T1000 (cell line): ENCODE results near the gene RPRD1B.
"Not testable (repeated sequence)": the region's sequence is repeated elsewhere in the genome, so short reads cannot be mapped to it uniquely, and the experiment has no call there.

ENCODE experiments used
- DNase-seq: peaks from one replicate; lab custom pipeline; 2025; ENCODE audit warnings: mixed read lengths; lab: John Stamatoyannopoulos, UW

The RPRD1B gene

DNA sequence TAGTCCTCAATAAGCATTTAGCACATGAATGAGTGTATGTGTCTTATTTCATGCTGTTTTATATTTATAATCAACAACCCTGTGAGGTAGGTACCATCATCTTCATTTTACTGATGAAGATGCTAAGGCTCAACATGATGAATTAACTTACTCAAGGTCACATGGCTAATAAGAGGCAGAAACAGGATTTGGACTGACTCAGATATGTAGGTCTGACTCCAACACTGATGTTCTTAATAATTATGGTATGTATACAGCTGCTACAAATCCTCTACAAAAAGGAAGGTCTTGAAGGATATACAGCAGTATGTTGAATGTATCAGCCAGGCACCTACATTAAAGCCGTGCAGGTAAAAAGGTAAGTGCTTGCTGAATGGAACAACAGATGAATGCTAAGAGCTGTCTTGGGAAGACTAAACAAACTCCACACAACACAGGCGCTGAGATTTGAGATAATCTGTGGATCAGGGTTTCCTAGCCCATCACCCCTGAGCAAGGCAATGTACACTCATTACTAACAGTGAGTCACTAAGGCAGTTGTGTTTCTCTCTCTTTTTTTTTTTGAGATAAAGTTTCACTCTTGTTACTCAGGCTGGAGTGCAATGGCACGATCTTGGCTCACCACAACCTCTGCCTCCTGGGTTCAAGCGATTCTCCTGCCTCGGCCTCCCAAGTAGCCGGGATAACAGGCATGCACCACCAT is 32.2 kb upstream of the RPRD1B start:
- no peak for DNase-seq

DNA sequence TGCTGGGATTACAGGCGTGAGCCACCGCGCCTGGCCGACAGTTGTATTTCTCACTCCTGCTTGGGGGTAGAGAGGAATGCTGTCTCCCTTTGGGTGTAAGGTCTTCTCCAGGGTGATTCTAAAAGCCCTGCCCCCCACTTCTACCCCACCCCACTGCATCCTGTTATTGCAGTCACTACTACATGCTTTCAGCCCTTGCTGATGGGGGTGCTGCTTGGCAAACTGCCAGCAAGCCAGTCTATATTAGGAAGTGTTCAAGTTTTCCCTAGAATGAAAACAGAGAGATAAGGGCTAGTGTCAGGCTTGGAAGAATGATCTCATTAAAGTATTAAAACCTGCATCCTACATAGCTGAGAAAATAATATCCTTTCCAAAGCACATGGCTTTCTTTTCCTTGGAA is 31.6 kb upstream of the RPRD1B start:
- no peak for DNase-seq

DNA sequence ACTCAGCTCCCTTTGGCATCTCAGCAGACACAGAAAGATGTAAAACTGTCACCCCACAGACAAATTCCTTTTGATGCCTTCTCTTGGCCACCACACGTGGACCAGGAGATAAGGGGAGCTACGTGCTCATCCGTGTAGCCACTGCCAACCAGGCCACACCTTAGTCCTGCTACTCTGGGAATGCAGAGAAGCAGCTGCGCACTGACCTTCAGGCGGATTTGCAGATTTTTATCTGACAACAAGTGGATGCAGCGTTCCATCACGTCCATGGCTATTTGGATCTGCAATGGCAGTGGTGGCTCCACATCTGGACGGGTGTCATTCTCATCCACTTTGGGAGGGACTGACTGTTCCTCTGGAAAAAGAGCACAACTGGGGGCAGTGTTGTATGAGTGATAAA is 31.1 kb upstream of the RPRD1B start:
- DNase-seq: no peak

DNA sequence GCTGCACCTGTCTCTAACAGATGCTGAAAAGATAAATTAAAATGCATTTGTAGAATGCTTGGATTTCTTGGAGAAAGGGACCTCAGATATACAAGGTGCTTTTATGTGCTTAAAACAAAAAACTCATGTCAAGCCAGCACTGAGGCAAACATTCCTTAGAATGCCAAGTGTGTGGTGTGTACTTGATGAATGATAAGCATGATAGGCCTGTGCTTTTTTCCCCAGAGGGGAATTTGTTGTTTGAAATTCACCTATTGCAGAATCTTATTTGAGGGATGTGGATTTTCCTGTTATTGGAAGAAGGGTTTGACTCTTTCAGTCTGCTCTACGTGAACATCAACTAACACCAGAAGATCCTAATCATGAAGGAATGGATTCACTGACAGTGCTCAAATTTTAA is 29.1 kb upstream of the RPRD1B start:
- no peak for DNase-seq

DNA sequence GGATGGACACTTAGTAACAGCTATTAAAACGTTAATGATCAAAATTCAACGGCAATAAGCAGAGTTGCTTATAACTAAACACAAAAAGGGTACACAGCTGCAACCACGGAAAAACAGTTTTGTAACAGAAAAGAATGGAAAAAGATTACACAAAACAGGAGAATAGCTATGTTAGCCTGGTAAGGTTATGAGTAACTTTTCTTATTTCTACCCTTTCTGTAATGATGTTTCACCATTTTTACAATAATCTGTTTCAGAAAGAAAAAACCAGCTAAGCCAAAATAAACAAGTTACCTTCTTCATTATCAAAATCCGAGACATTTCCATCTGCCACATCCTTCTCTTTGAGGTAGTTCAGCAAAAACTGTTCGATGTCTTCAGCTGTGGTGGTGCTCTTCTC is 27.6 kb upstream of the RPRD1B start:
- DNase-seq: no peak

DNA sequence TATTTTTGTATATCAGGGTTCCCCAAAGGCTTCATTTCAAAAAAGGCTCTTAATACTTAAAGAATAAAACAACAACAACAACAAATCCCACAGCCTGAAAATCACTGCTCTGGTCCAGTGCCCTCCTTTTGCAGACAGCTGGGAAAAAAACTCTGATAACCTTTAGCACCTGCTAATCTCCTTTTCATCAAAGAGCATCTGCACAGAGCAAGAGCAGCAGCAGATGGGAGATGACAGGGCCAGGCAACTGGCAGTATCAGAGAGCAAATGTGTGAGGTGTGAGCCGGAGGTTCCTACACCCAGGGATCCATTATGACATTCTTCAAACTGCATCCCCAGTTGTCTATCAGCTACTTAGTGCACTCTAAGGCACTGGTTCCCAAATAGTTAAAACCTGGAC is 26.0 kb upstream of the RPRD1B start:
- no peak for DNase-seq

DNA sequence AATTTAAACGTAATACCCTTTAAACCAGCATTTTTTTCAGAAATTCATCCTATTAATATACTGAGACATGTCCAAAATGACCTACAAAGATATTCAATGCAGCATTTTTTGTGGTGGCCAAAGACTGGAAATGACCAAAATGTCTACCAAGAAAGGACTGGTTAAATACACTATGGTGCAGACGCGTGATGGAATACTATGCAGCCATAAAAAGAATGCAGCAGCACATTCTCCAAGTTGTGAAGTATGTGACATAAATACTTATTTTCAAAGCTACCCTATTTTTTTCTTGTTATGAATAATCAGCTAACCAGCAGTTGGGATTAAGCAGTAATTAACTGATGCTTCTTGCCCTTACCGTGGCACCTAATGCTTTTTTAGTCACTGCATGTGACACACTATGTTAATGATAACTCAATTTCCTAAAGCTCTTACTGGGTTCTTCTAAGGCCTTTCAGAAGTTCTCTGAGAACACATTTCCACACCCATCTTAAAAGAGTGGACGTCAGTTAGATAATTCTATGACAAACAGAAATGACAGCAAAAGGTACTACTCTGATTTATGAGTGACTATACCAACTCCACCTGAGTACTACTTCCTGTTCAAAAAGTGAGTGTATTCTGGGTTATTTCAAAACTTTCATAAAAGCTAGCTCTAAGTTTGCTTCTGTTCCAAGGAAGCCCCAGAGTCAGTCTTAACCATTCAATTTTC is 25.2 kb upstream of the RPRD1B start:
- no peak for DNase-seq

DNA sequence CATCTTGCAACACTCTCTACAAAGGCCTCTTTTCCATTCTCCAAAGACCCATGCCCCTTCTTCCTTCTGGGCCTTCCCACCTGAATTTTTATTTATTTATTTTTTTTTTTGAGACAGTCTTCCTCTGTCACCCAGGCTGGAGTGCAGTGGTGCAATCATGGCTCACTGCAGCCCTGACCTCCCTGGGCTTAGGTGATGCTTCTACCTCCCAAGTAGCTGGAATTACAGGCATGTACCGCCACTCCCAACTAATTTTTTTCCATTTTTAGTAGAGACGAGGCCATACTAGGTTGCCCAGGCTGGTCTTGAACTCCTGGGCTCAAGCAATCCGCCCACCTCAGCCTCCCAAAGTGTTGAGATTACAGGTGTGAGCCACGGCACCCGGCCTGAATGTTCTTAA is 24.1 kb upstream of the RPRD1B start:
- not testable (repeated sequence) for DNase-seq

DNA sequence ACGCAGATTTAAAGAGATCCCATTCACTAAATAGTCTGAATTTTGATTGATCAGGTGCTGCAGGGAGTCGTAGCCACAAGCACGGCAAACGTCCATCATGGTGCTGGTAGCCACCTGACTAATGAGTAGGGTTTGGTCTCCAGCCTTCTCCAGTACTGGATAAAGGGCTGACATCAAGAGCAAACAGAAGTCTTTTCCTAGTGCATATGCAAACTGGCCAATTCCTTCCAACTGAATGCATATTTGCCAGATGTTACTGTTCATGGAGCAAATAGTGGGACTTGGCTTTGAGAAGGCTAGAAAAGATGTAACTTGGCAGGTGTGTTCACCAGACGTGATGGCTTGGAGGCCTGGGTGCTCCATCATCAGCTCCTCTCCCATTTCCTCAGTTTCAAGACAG is 21.9 kb upstream of the RPRD1B start:
- no peak for DNase-seq

DNA sequence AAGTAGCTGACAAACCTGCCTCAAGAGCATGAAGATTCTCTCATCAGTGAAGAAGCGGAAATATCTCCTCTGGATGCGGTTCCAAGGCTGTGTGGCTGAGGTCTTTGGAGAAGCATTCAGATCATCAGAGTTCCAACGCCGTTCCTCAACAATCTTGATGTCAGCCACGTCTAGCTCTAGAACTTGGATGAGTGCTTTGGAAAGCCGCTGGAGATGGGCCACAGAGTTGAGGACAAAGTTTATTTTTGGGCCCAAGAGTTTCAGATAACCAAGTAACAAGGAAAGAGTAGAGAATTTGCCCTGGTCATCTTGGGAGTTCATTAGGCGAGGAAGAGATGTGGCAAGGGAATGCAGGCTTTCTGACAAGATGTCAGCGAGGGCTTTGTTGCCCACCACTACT is 21.2 kb upstream of the RPRD1B start:
- no peak for DNase-seq

DNA sequence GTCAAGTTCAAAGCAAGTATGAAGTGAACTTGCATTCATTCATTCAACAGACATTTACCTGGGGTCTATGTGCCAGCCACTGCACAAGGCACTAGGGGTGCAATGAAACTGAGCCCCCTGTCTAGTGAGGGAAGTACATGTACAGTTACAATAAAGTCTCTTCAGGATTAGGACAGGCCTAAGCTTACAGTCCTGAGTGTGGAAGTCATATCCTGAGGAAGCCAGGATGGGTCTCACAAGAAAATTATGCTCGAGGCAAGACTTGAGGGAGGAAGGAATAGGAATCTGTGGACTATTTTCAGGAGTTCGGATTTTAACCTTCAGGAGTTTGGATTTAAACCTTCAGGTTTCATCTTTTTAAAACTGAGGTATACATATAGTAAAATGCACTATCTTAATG is 19.7 kb upstream of the RPRD1B start:
- DNase-seq: no peak

DNA sequence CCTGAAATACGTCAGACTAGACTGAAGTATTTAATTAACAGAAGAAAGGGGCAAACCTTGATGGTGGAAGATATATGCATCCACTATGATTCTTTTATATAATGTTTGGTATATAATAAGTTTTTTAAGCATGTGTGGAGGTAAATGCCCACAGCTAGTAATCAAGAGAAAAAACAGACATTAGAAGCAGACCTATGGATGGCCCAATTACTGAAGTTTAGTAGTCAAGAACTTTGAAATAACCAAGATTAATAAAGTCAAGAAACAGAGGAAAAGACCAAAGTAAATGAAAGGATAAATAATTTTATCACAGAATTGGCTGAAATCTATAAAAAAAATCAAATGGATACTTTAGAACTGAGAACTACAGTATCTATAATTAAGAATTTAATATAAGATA is 15.6 kb upstream of the RPRD1B start:
- DNase-seq: no peak

DNA sequence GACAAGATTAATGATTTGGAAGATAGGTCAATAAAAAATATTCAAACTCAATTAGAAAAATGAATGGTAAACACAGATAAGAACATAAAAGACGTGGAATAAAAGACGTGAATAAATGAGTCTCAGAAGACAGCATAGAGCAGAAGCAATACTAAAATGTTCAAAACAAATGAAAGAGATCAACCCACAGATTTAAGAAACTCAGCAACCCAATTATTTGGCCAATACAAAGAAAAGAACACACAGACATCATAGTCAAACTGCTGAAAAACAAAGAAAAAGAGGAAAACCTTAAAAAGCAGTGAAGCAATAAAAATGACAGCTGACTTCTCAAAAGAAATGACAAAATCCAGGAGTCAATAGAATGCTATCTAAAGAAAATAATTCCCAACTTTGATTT is 15.2 kb upstream of the RPRD1B start:
- DNase-seq: no peak

DNA sequence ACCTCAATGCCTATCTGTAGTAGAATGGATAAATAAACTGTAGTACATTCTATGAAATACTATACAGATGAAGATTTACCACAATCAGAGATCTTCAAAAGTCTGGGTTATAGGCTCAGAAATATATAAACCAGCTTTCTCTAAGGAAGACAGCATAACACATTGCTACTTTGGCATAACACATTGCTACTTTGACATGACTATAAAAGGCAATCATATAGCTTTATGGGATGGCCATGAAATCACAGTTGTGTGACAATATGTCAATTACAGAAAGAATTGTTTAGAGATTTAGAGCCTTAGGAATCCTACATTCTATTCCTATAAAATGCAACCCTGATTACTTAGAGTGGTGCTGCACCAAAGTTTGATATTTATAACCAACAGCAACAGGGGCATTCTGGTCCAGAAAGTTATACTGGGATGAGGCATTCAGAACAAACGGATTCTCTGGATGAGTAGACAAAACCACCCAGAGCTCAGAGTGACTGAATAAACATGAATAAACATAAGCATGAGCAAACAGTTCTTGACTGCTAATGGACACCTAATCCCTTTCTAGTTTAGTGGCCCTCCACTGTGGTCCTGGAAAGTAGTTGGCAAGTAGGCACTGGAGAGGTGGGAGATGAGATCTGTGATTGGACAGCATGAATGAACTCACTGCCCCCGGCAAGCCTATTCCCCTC is 12.3 kb upstream of the RPRD1B start:
- no peak for DNase-seq

DNA sequence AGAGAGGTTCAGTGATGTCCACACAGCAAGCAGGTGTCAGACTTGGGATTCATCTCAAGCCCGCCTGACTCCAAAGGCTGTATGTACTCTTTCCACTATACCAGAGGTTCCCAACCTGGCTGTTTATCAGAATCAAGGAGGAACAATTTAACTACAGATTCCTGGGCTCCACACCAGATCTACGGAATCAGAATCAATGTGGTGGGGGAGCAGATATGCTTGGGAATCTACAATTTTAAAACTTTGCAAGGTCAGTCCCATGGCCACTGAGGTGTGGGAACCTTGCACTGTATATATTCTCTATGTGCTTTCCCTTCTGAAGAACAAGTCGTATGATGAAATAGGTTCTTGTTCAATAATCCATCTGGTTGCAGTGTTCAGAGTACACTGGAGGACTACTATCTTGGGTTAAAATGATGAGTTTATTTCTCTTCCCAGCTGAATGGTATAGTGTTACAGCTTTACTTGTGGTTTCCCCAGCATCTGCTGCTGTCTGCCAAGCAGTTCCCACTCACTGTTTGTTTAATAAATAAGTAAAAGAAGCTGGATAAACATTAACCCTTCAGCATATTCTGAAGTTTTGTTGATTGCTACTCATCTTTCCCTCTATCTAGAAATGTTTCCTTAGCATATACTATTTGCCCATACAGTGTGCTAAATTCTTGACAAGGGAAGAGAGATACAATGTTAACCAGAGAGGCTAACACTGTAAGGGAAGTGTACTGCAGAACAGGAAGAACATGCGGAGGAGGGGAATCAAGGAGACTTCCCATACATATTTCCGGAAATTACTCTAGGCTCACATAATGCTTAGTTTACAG is 10.2 kb upstream of the RPRD1B start:
- no peak for DNase-seq

DNA sequence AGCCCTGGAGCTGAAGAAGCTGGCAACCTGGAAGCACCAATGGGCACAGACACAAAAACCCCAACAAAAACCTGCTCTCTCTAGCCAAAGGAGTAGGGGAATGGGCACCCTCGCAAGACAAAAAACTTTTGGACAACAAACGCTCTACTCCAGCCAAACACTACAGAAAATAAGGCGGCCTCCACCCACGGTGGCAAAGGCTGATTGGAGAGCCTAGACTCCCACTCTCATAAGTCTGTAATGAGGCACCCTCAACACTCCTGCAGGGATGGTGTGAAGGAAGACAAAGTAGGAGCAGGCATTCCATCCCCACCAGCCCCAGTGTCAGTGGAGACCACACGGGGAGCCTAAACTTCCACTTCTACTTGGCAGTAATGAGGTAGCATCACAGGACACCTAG is 9.1 kb upstream of the RPRD1B start:
- DNase-seq: no peak

DNA sequence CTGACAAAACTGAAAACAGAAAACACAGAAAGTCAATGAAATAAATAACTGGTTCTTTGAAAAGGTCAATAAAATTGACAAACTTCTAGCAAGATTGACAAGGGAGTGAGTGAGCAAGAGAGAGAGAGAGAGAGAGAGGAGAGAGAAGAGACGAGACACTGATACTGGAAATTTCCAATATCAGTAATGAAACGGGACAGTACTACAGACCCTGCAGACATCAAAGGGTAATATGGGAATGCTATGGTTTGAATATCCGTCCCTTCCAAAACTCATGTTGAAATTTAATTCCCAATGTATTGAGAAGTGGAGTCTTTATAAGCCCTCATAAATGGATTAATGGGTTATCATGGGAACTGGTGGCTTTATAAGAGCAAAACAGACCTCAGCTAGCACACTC is 4.1 kb upstream of the RPRD1B start:
- DNase-seq: no peak

DNA sequence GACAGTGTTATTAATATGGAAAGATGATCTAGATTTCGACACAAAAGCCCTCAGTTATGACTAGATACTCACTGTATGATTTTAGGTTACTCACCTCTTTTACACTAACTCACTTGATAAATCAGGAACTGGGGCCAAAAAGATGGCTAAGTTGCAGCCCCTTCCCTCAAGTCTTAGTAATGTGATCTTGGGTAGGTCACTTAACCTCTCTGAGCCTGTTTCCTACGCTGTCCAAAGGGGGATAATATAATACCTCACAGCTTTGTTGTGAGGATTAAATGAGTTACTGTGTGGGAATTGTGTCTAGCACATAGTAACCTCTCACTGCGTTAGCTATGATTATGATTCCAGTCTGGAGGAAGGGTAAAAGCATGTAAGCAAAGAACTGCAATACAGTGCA is 1.6 kb upstream of the RPRD1B start:
- no peak for DNase-seq

DNA sequence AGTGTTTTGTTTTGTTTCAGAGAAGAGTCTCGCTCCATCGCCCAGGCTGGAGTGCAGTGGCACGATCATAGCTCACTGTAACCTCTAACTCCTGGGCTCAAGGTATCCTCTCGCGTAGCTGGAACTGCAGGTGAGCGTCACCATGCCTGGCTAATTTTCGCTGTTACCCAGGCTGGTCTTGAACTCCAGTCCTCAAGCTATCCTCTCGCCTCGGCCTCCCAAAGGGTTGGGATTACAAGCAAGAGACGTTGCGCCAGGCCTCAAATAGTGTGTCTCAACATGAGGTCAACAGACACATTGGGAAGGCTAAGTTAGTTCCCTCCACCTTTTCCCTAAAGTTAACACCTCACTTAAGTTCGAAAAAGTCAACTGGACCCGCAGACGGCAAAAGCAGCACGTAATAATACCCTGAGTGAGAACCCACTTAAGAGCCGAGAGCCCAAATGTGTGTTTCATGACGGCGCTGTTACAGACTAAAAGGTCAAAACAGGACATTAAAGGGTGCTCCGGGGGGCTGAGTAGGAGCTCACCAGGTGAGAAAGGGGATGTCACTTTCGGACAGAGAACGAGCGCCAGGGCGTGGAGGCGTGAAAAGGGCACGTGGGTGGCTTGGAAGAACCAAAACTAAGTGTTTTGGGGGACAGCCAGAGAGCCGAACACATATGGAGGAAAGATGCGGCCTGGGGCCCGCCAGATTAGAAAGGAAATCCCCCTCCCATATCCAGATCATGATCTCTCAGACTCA is 789 bp upstream of the RPRD1B start:
- no peak for DNase-seq

DNA sequence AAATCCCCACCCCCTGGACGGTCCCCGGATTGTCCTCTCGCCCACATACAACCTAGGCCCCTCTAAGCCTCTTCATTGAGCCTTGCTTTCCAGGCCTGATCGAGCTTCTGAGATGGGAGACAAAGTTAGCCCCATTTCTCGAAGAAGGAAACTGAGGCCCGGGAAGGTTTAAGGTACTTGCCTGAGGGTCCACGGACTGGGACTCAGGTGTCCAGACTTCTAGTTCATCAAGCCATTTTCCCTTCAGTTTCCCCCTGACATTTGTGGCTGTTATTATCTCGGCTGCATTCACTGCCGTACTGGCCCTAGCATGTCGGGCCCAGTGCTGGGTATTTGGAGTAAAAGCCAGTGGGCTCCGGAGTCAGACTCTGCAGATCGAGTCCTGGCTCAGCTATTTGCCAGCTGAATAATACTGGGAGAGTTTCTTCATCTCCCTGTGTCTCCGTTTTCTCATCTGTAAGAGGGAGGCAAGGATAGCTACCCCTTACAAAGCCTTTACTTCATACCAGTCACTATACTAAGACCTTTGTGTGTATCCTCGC is 633 bp downstream of the RPRD1B start:
- no peak for DNase-seq

DNA sequence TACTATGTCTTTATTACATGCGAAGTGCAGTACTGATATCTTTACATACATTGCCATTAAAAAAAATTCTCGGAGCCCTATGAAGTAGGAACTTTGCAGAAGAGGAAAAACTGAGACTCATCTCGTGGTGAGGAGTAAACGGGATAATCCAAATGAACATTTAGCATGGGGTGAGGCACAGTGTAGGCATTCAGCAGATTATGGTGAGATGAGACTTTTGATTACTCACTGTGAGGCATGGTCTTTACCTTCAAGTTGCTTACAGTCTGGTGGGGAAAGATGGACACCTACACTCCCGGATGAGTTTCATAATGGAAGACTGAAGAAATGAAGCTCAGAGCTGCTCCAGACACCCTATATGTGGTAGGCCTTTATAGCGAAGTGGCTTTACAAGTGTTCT is 1.4 kb downstream of the RPRD1B start:
- no peak for DNase-seq

DNA sequence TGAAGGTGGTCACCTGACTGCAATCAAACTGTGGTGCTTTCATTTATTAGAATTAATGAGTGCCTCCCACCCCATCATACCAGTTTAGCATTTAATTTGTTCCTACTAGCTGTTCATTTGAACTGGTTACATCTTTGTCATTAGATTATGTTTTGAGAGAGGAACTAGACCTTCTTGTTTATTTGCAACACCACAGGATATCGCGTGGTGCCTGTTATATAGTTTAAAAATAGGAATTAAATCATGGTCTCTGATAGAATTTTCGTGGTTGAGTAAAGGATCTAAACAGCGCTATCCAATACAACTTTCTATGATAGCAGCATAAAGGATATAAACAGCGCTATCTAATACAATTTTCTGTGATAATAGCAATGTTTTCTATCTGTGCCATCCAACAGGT is 2.8 kb downstream of the RPRD1B start:
- no peak for DNase-seq
